Hepatic stellate cell (primary cell): ENCODE results near the gene HIVEP3.

ENCODE experiments used
- DNase-seq: peaks from one replicate; pipeline ENCODE4 v3.0.0; 2011; ENCODE audit warnings: low spot score

Gene HIVEP3

GRCh38 chr1:41784531-41785274, 134.0 kb downstream of the HIVEP3 start:
- DNase-seq = no peak

GRCh38 chr1:41783189-41783639, 135.5 kb downstream of the HIVEP3 start:
- peak; percentile 78 for DNase-seq

DNA sequence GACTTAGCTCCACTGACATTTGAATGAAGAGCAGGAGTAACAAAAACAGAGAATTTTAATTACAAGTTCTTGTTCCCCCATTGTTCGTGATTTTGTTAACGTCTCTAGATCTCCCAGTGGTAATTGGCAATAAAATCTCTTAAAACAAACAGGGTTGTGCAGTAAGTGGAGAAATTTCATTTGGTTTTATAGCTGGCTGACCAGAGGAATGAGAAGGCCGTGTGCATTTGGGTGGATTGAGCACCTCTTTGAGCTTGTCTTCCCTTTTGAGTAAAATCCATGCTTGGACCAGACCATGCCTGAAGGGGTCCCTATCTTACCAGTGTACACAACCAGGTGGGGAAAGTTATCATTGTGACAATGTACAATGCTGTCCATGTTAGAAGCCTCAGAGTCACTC, 137.8 kb downstream of the HIVEP3 start:
- no peak for DNase-seq

DNA sequence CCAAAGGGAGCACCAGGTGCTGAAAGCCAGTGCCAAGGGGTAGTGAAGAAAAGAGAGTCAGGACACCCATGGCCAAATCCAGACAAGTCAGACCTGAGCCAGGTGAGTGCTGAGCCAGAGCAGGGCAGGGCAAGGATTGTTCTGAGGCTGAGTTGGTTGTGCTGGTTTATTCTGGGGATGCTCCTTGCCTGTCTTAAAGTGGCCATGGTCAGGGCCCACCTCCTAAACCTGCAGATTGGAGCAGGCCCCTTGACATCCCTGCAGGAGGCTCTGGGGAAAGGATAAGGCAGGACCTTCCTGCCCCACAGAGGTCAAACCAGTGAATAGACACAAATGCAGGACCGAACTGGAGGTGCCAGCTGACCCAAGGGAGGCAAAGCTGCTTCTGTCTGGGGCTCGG, 138.4 kb downstream of the HIVEP3 start:
- no peak for DNase-seq

- no peak for DNase-seq
Observed at GRCh38 chr1:41779360-41779759, 139.4 kb downstream of the HIVEP3 start.

DNA sequence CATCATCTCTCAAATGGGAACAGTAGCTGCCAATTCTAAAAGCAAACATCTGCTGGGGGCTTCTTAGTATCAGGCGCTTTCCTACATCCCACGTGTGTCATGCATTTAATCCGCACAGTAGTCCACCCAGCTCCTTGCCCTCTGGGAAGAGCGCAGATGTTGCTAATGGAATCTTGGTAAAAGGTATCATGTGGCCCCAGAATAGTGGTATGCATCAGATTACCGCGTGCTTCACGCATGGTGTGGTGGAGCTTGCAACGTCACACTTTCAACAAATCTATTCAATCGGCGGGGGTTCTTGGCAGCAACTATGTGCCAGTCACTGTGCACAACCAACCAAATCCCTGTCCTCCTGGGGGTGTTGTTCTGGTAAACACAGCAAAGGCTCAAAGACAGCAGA, 141.0 kb downstream of the HIVEP3 start:
- DNase-seq = no peak

DNA sequence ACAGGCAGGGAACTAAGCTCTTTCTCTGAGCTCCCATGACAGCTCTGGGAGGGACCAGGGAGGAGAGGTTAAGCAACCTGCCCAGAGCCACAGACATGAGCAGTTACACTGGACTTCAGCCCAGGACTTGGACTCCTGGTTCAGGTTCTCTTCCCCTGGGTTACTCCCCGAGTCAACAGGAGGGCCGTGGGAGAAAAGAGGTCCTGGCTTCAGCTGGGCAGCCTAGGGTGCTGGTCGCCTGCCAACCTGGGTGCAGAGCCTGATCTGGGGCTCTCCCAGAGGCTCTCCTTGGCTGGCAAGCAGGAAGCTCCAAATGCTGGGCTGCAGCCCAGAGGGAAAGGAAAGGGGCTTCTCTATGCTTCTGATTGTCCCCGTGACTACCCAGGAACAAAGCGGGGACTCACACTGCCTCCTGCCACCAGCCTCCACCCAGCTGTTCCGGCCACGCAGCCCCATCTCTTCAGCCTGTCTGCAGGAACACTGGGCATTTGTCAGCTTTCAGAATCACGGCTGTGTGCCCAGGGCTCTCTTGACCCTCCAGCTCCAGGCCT, 141.8 kb downstream of the HIVEP3 start:
- no peak for DNase-seq

GRCh38 chr1:41775956-41776585, 142.7 kb downstream of the HIVEP3 start:
- no peak for DNase-seq

GRCh38 chr1:41774471-41774990, 144.2 kb downstream of the HIVEP3 start:
- DNase-seq = no peak

- no peak for DNase-seq
Observed at GRCh38 chr1:41773842-41774241, 144.9 kb downstream of the HIVEP3 start.

GRCh38 chr1:41773144-41773591, 145.6 kb downstream of the HIVEP3 start:
- peak; percentile 67 for DNase-seq

- DNase-seq = no peak
Observed at GRCh38 chr1:41769068-41769467, 149.7 kb downstream of the HIVEP3 start.

DNA sequence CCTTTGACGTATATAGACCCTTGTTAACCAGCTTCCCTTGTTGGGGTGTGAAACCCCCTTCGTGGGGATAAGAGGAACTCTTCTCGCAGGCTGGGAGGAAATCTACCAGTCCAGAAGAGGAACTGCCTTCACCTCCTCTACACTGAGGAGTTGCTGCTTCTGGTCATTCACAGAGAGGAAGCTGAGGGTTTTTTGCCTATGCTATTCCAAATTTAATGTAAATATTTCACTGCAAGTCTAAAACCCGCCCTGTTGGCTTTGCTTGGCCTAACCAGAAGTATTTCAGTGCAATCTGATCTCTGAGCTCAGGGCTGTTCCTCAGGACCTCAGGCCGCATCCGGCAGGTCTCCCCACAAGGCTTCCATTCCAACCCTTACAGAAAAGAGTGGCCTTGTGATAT, 150.1 kb downstream of the HIVEP3 start:
- no peak for DNase-seq

- no peak for DNase-seq
Observed at GRCh38 chr1:41767534-41768525, 150.9 kb downstream of the HIVEP3 start.

DNA sequence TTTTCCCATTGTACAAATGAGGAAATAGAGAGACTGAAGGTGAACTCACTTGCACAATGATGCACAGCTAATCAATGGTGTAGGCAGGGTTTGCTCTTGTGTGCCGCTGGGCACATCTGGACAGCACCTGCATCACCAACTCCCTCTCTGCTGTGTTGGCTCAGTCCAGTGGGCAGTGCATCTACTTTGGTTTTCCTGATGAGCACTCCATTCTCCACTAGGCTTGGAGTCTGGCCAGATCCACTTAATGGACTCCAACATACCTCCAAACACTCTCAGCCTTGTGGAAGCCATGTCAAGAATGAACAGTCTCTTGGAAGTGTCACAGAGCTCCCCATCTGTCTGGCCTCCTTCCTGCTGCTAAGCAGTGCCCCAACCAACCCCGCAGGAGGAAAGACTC, 152.2 kb downstream of the HIVEP3 start:
- no peak for DNase-seq

DNA sequence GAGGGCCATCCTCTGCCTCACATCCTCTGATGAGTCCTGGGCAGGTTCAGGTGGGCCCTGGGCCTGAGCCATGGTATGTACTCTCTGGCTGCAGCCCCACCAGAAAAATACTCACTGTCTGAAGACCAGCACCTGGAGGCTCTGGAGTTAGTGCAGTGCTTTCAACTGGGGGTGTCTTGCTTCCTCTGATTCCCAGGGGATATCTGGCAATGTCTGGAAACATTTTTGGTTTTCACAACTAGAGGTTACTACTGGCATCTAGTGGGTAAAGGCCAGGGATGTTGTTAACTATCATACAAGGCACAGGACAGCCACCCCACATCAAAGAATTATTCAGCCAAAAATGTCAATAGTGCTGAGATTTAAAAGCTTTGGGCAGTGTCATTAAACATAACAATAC, 152.7 kb downstream of the HIVEP3 start:
- no peak for DNase-seq

DNA sequence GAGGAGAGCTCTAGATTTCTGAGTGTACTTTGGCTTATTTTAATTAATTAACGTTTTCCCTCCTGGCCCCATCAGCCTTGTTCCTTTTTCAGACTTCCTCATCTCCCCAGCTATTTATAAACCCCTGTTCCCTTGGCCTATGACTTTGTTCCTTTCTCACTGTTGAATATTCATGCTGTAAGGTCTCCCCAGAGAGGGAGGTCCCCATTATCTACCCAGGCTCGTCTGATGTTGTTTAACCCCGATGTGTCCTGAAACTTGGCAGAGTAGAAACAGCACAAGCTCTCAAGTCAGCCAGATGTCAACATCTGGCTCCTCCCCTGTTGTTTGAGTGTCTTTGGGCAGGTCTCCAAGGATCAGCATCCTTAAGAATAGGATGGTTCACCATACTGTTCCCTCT, 153.6 kb downstream of the HIVEP3 start:
- no peak for DNase-seq

DNA sequence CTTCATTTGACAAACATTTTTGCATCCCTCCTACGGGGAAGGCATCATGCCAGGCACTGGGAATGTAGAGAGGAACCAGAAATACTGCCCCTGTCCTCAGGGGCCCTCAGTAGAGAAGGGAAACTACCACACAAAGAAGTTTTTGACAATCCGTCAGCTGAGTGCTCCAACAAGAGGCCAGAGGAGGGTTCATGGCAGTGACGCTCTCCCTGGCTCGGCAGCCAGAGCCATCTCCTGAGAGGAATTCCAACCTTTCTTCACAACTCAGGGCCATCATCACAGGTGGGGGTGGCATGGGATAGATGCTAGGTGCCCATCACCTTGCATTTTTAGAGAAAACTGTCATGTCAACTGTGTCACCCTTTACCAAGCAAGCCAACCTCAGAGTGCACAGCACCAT, 154.1 kb downstream of the HIVEP3 start:
- no peak for DNase-seq

- no peak for DNase-seq
Observed at GRCh38 chr1:41762777-41763176, 155.9 kb downstream of the HIVEP3 start.

DNA sequence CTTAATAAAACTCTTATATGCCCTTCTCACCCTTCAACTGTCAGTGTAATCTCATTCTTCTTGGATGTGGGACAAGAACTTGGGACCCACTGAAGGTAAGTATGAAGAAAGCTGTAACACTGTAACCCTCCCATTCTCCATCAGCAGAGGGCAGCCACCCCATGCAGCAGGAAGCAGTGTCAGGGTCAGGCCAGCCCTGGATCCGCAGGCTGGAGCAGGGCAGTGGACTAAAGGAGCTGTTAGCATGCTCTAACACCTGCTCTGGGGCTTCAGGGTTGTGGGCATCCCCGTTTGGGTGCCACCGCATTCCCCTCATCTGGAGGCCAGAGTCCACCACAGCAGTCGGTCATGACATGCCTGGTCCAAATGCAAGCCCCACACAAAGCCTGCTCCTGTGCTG, 156.5 kb downstream of the HIVEP3 start:
- no peak for DNase-seq

- DNase-seq = peak; percentile 42
Observed at GRCh38 chr1:41758904-41759548, 159.7 kb downstream of the HIVEP3 start.
